Fibroblast of skin of left biceps (primary cell): Measurements from ENCODE around the gene CRTC3.
"Not testable (repeated sequence)": the region's sequence is repeated elsewhere in the genome, so short reads cannot be mapped to it uniquely, and the experiment has no call there.

Experiments
- DNase-seq, 2 experiments: peaks; one replicate each; pipeline ENCODE4 v3.0.0-alpha.2; 2013; ENCODE audit warnings: low read depth in 2 of 2

The CRTC3 gene

GRCh38 chr15:90529371-90530249 is at the start of gene CRTC3:
TSS of gene CRTC3 (plus strand) at chr15:90529923. CDS start at chr15:90530072, 149 bp downstream.
- no peak for DNase-seq

GRCh38 chr15:90481023-90481422 is 48.7 kb upstream of the CRTC3 start:
- DNase-seq, result no peak

GRCh38 chr15:90482124-90483011 is 47.4 kb upstream of the CRTC3 start:
- DNase-seq, result peak in 1 of 2 experiments; percentile 7

GRCh38 chr15:90483012-90483307 is 46.8 kb upstream of the CRTC3 start:
- DNase-seq, result no peak

GRCh38 chr15:90483637-90484036 is 46.1 kb upstream of the CRTC3 start:
- no peak for DNase-seq

- DNase-seq, result no peak
Observed at GRCh38 chr15:90487186-90487585, 42.5 kb upstream of the CRTC3 start.

GRCh38 chr15:90489514-90489913 is 40.2 kb upstream of the CRTC3 start:
- DNase-seq, result no peak

- no peak for DNase-seq
Observed at GRCh38 chr15:90489944-90490343, 39.8 kb upstream of the CRTC3 start.

- no peak for DNase-seq
Observed at GRCh38 chr15:90493647-90494046, 36.1 kb upstream of the CRTC3 start.

GRCh38 chr15:90495067-90495466 is 34.7 kb upstream of the CRTC3 start:
- no peak for DNase-seq

- DNase-seq, result no peak
Observed at GRCh38 chr15:90496791-90497190, 32.9 kb upstream of the CRTC3 start.

- DNase-seq, result no peak
Observed at GRCh38 chr15:90497376-90497775, 32.3 kb upstream of the CRTC3 start.

GRCh38 chr15:90497912-90498311 is 31.8 kb upstream of the CRTC3 start:
- DNase-seq, result no peak

GRCh38 chr15:90500171-90500570 is 29.6 kb upstream of the CRTC3 start:
- no peak for DNase-seq

GRCh38 chr15:90501898-90502297 is 27.8 kb upstream of the CRTC3 start:
- DNase-seq, result no peak

- not testable (repeated sequence) for DNase-seq
Observed at GRCh38 chr15:90510781-90511180, 18.9 kb upstream of the CRTC3 start.

- DNase-seq, result not testable (repeated sequence)
Observed at GRCh38 chr15:90511211-90511618, 18.5 kb upstream of the CRTC3 start.

GRCh38 chr15:90512276-90512675 is 17.4 kb upstream of the CRTC3 start:
- DNase-seq, result no peak

- no peak for DNase-seq
Observed at GRCh38 chr15:90512981-90513380, 16.7 kb upstream of the CRTC3 start.

GRCh38 chr15:90513448-90513847 is 16.3 kb upstream of the CRTC3 start:
- no peak for DNase-seq

- not testable (repeated sequence) for DNase-seq
Observed at GRCh38 chr15:90513893-90514292, 15.8 kb upstream of the CRTC3 start.

- DNase-seq, result peak; percentile 21 to 31
Observed at GRCh38 chr15:90519688-90520087, 10.0 kb upstream of the CRTC3 start.

GRCh38 chr15:90520365-90520764 is 9.4 kb upstream of the CRTC3 start:
- no peak for DNase-seq
